RWPE2 (cell line): ENCODE results near the gene CDC42.

Experiments used
- ATAC-seq: fragments of 200-7000 bp; cut with Tn5 transposase; 3 replicates; pipeline ENCODE4 v1.9.1; 2021; ENCODE audit warnings: low read depth
- DNase-seq: peaks from one replicate; pipeline ENCODE4 v3.0.0-alpha.2; 2020; ENCODE audit warnings: low spot score
- H3K27ac ChIP-seq: fragments of 450-650 bp; 2 replicates; pipeline ENCODE4 v1.5.1; 2017; ENCODE audit warnings: mild to moderate bottlenecking; ENCODE audit not compliant: poor library complexity, severe bottlenecking
- H3K27me3 ChIP-seq: fragments of 250-450 bp; sonication (Bioruptor Pico); 2 replicates; pipeline ENCODE4 v1.5.1; 2021; ENCODE audit warnings: mild to moderate bottlenecking, moderate library complexity; ENCODE audit not compliant: insufficient read depth, poor library complexity, severe bottlenecking
- H3K36me3 ChIP-seq: fragments of 250-450 bp; sonication (Bioruptor Pico); 2 replicates; pipeline ENCODE4 v1.5.1; 2020; ENCODE audit warnings: low read depth, mild to moderate bottlenecking, moderate library complexity
- H3K4me1 ChIP-seq: fragments of 250-450 bp; sonication (Bioruptor Pico); 2 replicates; pipeline ENCODE4 v1.5.1; 2021; ENCODE audit warnings: mild to moderate bottlenecking, moderate library complexity; ENCODE audit not compliant: insufficient read depth, poor library complexity, severe bottlenecking
- H3K4me3 ChIP-seq: fragments of 250-450 bp; sonication (Bioruptor Pico); 2 replicates; pipeline ENCODE4 v1.5.1; 2021; ENCODE audit warnings: mild to moderate bottlenecking, moderate library complexity; ENCODE audit not compliant: severe bottlenecking
- H3K9me3 ChIP-seq: fragments of 250-450 bp; sonication (Bioruptor Pico); 2 replicates; pipeline ENCODE4 v1.5.1; 2021; ENCODE audit warnings: mild to moderate bottlenecking, moderate library complexity; ENCODE audit not compliant: severe bottlenecking
- TF ChIP-seq, protein P1 (sequence below): fragments of 450-650 bp; IDR thresholded peaks from one replicate; pipeline ENCODE4 v1.5.1; 2017; ENCODE audit warnings: mild to moderate bottlenecking, moderate library complexity; ENCODE audit not compliant: poor library complexity, severe bottlenecking

CDC42 gene

DNA sequence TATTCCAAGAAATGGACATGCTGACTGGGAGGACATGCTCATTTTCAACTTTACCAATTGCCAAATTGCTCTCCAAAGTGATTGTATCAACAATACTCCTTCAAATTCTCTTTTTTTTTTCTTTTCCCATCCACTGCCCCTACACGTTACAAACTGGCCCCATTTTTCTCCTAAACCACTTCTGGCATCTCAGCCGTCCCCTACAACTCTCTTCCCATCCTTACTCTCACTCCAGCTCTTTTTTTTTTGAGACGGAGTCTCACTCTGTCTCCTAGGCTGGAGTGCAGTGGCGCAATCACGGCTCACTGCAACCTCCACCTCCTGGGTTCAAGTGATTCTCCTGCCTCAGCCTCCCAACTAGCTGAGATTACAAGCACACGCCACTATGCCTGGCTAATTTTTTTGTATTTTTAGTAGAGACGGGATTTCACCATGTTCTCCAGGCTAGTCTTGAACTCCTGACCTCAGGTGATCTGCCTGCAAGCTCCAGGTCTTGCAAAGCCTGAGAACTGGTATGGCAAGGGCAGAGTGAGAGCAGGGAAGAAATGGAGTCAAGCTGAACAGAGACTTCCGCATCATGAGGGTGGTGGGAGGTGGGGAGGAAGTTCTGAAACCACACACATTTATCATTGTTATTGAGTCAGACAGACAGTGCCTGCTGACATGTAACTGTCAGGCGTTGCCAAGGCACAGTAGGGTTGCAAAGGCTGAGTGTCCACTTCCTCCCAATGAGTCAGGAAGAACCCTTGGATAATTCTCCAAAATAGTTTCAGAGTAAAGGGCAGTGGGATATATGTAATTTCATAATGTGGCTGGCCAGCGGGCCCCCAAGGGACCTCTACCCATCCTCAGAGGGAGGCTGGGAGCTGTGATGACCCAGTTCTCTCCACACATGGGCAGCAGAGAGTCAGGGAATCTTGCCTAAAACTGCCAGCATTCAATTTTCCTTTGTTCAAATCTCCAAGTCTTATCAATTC lies 33.6 kb upstream of the CDC42 start:
- Histone ChIP-seq H3K4me3 (no peak overlapping the region), H3K4me1 (peaks cover 12% of the 10 kb centered on the region), H3K36me3 (no peaks in the 10 kb centered on the region), H3K27me3 (no peaks in the 10 kb centered on the region), H3K9me3 (no peaks in the 10 kb centered on the region), H3K27ac (peak overlapping the region; percentile 77)
- ATAC-seq = peak; percentile 98
- DNase-seq = peak; percentile 87
- TF ChIP-seq, protein P1, sequence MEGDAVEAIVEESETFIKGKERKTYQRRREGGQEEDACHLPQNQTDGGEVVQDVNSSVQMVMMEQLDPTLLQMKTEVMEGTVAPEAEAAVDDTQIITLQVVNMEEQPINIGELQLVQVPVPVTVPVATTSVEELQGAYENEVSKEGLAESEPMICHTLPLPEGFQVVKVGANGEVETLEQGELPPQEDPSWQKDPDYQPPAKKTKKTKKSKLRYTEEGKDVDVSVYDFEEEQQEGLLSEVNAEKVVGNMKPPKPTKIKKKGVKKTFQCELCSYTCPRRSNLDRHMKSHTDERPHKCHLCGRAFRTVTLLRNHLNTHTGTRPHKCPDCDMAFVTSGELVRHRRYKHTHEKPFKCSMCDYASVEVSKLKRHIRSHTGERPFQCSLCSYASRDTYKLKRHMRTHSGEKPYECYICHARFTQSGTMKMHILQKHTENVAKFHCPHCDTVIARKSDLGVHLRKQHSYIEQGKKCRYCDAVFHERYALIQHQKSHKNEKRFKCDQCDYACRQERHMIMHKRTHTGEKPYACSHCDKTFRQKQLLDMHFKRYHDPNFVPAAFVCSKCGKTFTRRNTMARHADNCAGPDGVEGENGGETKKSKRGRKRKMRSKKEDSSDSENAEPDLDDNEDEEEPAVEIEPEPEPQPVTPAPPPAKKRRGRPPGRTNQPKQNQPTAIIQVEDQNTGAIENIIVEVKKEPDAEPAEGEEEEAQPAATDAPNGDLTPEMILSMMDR = peak; percentile 39

GRCh38 chr1:22021061-22021460 lies 31.4 kb upstream of the CDC42 start:
- DNase-seq (no peak), ATAC-seq (no peak)
- H3K4me3 ChIP-seq = no peak overlapping the region
- H3K4me1 ChIP-seq = peaks cover 12% of the 10 kb centered on the region
- TF ChIP-seq, protein P1 = no peak
- H3K9me3 ChIP-seq = no peaks in the 10 kb centered on the region
- H3K27ac ChIP-seq = no peak overlapping the region
- no peaks in the 10 kb centered on the region for H3K36me3 ChIP-seq
- H3K27me3 ChIP-seq = no peaks in the 10 kb centered on the region

DNA sequence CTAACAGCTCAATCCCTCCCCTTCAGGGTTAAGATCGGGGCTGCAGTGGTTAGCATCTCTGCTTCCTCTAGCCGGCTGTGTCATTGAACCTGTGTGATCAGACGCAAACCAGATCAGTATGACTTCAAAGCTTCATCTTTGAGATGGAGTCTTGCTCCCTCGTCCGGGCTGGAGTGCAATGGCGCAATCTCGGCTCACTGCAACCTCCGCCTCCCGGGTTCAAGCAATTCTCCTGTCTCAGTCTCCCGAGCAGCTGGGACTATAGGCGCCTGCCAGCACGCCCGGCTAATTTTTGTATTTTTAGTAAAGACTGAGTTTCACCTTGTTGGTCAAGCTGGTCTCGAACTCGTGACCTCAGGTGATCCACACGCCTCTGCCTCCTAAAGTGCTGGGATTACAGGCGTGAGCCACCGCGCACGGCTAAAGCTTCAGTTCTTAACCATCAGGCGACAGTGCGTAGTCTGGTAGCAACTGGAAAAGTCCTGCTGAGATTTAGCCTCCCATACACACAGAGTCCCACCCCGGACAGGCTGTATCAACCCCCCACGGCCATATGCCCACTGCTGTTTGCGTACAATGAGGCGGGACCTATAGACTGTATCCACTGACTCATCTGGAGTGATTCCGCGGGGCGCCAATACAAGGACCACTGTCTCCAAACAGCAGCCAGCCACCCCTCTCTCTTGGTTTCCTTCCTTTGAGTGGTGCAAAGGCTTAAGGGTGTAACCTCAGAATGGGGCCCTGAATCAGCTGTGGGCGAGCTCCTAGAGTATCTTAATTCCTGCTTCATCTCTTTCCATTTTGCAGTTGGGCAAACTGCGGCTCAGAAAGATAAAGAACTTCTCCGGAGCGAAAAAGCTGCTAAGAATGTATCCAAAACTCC lies 27.8 kb upstream of the CDC42 start:
- TF ChIP-seq, protein P1 = no peak
- Histone ChIP-seq H3K27ac (peak overlapping the region; percentile 83), H3K36me3 (no peaks in the 10 kb centered on the region), H3K4me3 (peak overlapping the region; percentile 57), H3K27me3 (no peaks in the 10 kb centered on the region), H3K9me3 (no peaks in the 10 kb centered on the region), H3K4me1 (peaks cover under 1% of the 10 kb centered on the region)
- peak; percentile 50 for ATAC-seq
- no peak for DNase-seq

DNA sequence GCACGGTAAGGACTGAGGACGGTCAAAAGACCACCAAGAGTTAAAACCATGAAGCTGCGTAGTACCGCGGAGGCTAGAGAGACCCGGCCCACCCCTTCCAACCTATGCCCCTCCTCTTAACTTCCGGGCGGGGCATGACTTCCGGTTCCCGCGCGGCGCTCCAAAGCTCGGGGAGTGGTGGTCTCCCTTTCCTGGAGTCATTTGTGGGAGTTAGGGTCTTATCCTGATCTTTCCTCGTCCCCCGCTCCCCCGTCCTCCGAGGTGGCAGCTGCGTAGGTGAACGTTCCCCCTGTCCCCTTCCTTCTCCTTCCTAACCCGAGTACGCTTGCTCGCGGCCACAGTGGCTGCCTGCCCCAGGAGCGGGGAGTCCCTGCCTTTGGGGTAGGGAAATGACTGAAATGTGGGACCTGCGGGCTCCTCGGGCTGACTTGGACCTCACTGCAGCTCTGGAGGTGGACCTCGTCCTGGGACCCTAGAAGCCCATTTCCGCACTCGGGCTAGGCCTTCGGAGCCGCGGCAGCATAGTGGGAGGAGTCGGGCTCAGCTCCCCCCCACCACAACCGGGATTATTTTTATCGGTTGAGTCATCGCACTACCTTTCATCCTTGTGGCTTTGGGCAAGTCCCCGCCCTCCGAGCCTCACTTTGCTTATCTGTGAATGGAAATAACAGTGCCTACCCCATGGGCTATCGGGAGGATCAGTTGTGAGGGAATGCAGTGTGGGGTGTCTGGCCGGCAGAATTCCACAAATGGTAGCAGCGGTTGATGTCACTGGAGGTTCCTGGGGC lies 26.9 kb upstream of the CDC42 start:
- Histone ChIP-seq H3K4me3 (peak overlapping the region; percentile 57), H3K27me3 (no peaks in the 10 kb centered on the region), H3K4me1 (no peaks in the 10 kb centered on the region), H3K9me3 (no peaks in the 10 kb centered on the region), H3K36me3 (no peaks in the 10 kb centered on the region), H3K27ac (peak overlapping the region; percentile 83)
- ATAC-seq = peak; percentile 90
- DNase-seq = peak; percentile 85
- TF ChIP-seq, protein P1 = no peak
